ENCODE results near the gene LIN9. TPM values are rescaled to one million over a fixed set of nuclear protein-coding genes. Genes with fewer than 3 reads are reported as not detected.

The LIN9 gene
- total RNA-seq, 2 experiments from 2014 or later, result 13.6 to 15.4 TPM

GRCh38 chr1:226310637-226311195 is 1.8 kb upstream of the LIN9 start:
- no peak for DNase-seq
- H3K36me3 Mint-ChIP-seq (ENCODE audit: low read depth), result no peaks in the 10 kb centered on the region
- peaks cover 24% of the 10 kb centered on the region for H3K4me1 Mint-ChIP-seq
- no peak overlapping the region for H3K4me3 Mint-ChIP-seq
- no peaks in the 10 kb centered on the region for H3K9me3 Mint-ChIP-seq
- ChIA-PET CTCF (interaction anchor here (1.2 to 2.0 kb wide), 3 partner anchors 9 to 185 kb away, joined by 3 to 10 read pairs (median 3); no protein-coding TSS in a partner anchor), POLR2A (no interaction called here)
- peak overlapping the region; percentile 25 for H3K27ac Mint-ChIP-seq
- H3K27me3 Mint-ChIP-seq, result peaks cover 35% of the 10 kb centered on the region

- Mint-ChIP-seq H3K36me3 (ENCODE audit: low read depth) (no peaks in the 10 kb centered on the region), H3K9me3 (no peaks in the 10 kb centered on the region), H3K27me3 (peaks cover 31% of the 10 kb centered on the region), H3K4me3 (peak overlapping the region; percentile 75), H3K4me1 (peaks cover 28% of the 10 kb centered on the region), H3K27ac (peak overlapping the region; percentile 83)
- DNase-seq, result no peak
- ChIA-PET CTCF (interaction anchor here (1.0 to 2.0 kb wide), 6 partner anchors 8 to 185 kb away, joined by 3 to 10 read pairs (median 3); partner anchors contain the start of gene PARP1), POLR2A (no interaction called here)
Observed at GRCh38 chr1:226310245-226310540, 1.2 kb upstream of the LIN9 start.

- ChIA-PET POLR2A (no interaction called here), CTCF (interaction anchor here (0.9 to 2.0 kb wide), 9 partner anchors 10 to 192 kb away, joined by 3 to 10 read pairs (median 3); partner anchors contain the start of gene PARP1)
- H3K36me3 Mint-ChIP-seq (ENCODE audit: low read depth), result peaks cover under 1% of the 10 kb centered on the region
- peaks cover 28% of the 10 kb centered on the region for H3K27me3 Mint-ChIP-seq
- peaks cover 30% of the 10 kb centered on the region for H3K4me1 Mint-ChIP-seq
- peak overlapping the region; percentile 83 for H3K27ac Mint-ChIP-seq
- H3K4me3 Mint-ChIP-seq, result peak overlapping the region; percentile 75
- no peaks in the 10 kb centered on the region for H3K9me3 Mint-ChIP-seq
- DNase-seq, result no peak
Observed at GRCh38 chr1:226309398-226310244, 657 bp upstream of the LIN9 start.

- H3K4me3 Mint-ChIP-seq, result peak overlapping the region; percentile 91
- H3K27me3 Mint-ChIP-seq, result peaks cover 17% of the 10 kb centered on the region
- peak; percentile 35 for DNase-seq
- H3K9me3 Mint-ChIP-seq, result no peaks in the 10 kb centered on the region
- peaks cover 3% of the 10 kb centered on the region for H3K36me3 Mint-ChIP-seq (ENCODE audit: low read depth)
- H3K4me1 Mint-ChIP-seq, result peaks cover 35% of the 10 kb centered on the region
- ChIA-PET POLR2A (no interaction called here), CTCF (interaction anchor here (0.9 to 1.2 kb wide), 4 partner anchors 11 to 191 kb away, joined by 3 to 4 read pairs (median 3); no protein-coding TSS in a partner anchor)
- peak overlapping the region; percentile 92 for H3K27ac Mint-ChIP-seq
Observed at GRCh38 chr1:226308166-226308722, 720 bp downstream of the LIN9 start.

GRCh38 chr1:226306425-226306824 is 2.5 kb downstream of the LIN9 start:
- H3K27me3 Mint-ChIP-seq, result peaks cover 7% of the 10 kb centered on the region
- ChIA-PET POLR2A (no interaction called here), CTCF (interaction anchor here (1.1 to 1.6 kb wide), 2 partner anchors 19 to 102 kb away, joined by 4 to 5 read pairs; partner anchors contain the start of gene PARP1)
- no peak for DNase-seq
- H3K9me3 Mint-ChIP-seq, result no peaks in the 10 kb centered on the region
- H3K27ac Mint-ChIP-seq, result no peak overlapping the region
- no peak overlapping the region for H3K4me3 Mint-ChIP-seq
- H3K4me1 Mint-ChIP-seq, result peaks cover 40% of the 10 kb centered on the region
- peaks cover 5% of the 10 kb centered on the region for H3K36me3 Mint-ChIP-seq (ENCODE audit: low read depth)

GRCh38 chr1:226305184-226305583 is 3.8 kb downstream of the LIN9 start:
- POLR2A ChIA-PET, result no interaction called here
- H3K9me3 Mint-ChIP-seq, result no peaks in the 10 kb centered on the region

GRCh38 chr1:226304291-226304955 is 4.5 kb downstream of the LIN9 start:
- CTCF ChIA-PET, result interaction anchor here (1.0 to 1.1 kb wide), 2 partner anchors 104 to 1017 kb away, joined by 3 read pairs; no protein-coding TSS in a partner anchor
- POLR2A ChIA-PET, result no interaction called here
- H3K9me3 Mint-ChIP-seq, result no peaks in the 10 kb centered on the region
- no peak for DNase-seq
- no peak overlapping the region for H3K4me3 Mint-ChIP-seq
- peaks cover 5% of the 10 kb centered on the region for H3K36me3 Mint-ChIP-seq (ENCODE audit: low read depth)
- no peak overlapping the region for H3K27ac Mint-ChIP-seq
- peaks cover 33% of the 10 kb centered on the region for H3K4me1 Mint-ChIP-seq
- no peaks in the 10 kb centered on the region for H3K27me3 Mint-ChIP-seq

More at GRCh38 chr1:226305184-226305583, 3.8 kb downstream of the LIN9 start:
- Mint-ChIP-seq H3K27ac (no peak overlapping the region), H3K27me3 (peaks cover 4% of the 10 kb centered on the region), H3K4me1 (peaks cover 40% of the 10 kb centered on the region), H3K4me3 (no peak overlapping the region), H3K36me3 (ENCODE audit: low read depth) (peaks cover 5% of the 10 kb centered on the region)
- CTCF ChIA-PET, result interaction anchor here (1.0 to 1.1 kb wide), 2 partner anchors 103 to 1016 kb away, joined by 3 read pairs; no protein-coding TSS in a partner anchor
- DNase-seq, result no peak

GRCh38 chr1:226302731-226303130 is 6.2 kb downstream of the LIN9 start:
- Mint-ChIP-seq H3K36me3 (ENCODE audit: low read depth) (peaks cover 10% of the 10 kb centered on the region), H3K27me3 (no peaks in the 10 kb centered on the region), H3K27ac (no peak overlapping the region), H3K4me1 (peaks cover 31% of the 10 kb centered on the region), H3K4me3 (no peak overlapping the region), H3K9me3 (no peaks in the 10 kb centered on the region)
- CTCF ChIA-PET, result interaction anchor here (0.6 to 1.0 kb wide), 3 partner anchors 29 to 224 kb away, joined by 3 read pairs; no protein-coding TSS in a partner anchor
- no peak for DNase-seq
- POLR2A ChIA-PET, result no interaction called here

- H3K4me3 Mint-ChIP-seq, result no peak overlapping the region
- CTCF ChIA-PET, result interaction anchor here (0.6 to 2.7 kb wide), 4 partner anchors 10 to 154 kb away, joined by 3 to 10 read pairs (median 4); no protein-coding TSS in a partner anchor
- peaks cover 27% of the 10 kb centered on the region for H3K36me3 Mint-ChIP-seq (ENCODE audit: low read depth)
- H3K9me3 Mint-ChIP-seq, result no peaks in the 10 kb centered on the region
- H3K27me3 Mint-ChIP-seq, result no peaks in the 10 kb centered on the region
- no peak overlapping the region for H3K27ac Mint-ChIP-seq
- DNase-seq, result no peak
- H3K4me1 Mint-ChIP-seq, result peaks cover 2% of the 10 kb centered on the region
- POLR2A ChIA-PET, result no interaction called here
Observed at GRCh38 chr1:226296911-226297310, 12.1 kb downstream of the LIN9 start.

GRCh38 chr1:226293553-226293920 is 15.4 kb downstream of the LIN9 start:
- ChIA-PET POLR2A (no interaction called here), CTCF (no interaction called here)
- peaks cover 27% of the 10 kb centered on the region for H3K36me3 Mint-ChIP-seq (ENCODE audit: low read depth)
- no peak overlapping the region for H3K27ac Mint-ChIP-seq
- DNase-seq, result no peak
- no peak overlapping the region for H3K4me3 Mint-ChIP-seq
- no peaks in the 10 kb centered on the region for H3K4me1 Mint-ChIP-seq
- no peaks in the 10 kb centered on the region for H3K9me3 Mint-ChIP-seq
- no peaks in the 10 kb centered on the region for H3K27me3 Mint-ChIP-seq

- H3K4me3 Mint-ChIP-seq, result no peak overlapping the region
- CTCF ChIA-PET, result interaction anchor here (0.6 kb wide), 1 partner anchor 16 kb away, joined by 3 read pairs; the partner anchor contains the start of gene LIN9
- no peak overlapping the region for H3K27ac Mint-ChIP-seq
Observed at GRCh38 chr1:226292874-226293552, 16.0 kb downstream of the LIN9 start.

GRCh38 chr1:226287587-226287986 is 21.4 kb downstream of the LIN9 start:
- ChIA-PET POLR2A (no interaction called here), CTCF (interaction anchor here (1.2 kb wide), 1 partner anchor 19 kb away, joined by 4 read pairs; no protein-coding TSS in a partner anchor)
- Mint-ChIP-seq H3K36me3 (ENCODE audit: low read depth) (peaks cover 10% of the 10 kb centered on the region), H3K9me3 (no peaks in the 10 kb centered on the region), H3K4me1 (no peaks in the 10 kb centered on the region), H3K4me3 (no peak overlapping the region), H3K27ac (no peak overlapping the region), H3K27me3 (no peaks in the 10 kb centered on the region)
- DNase-seq, result no peak

More at GRCh38 chr1:226292874-226293552, 16.0 kb downstream of the LIN9 start:
- H3K27me3 Mint-ChIP-seq, result no peaks in the 10 kb centered on the region
- H3K4me1 Mint-ChIP-seq, result no peaks in the 10 kb centered on the region
- H3K36me3 Mint-ChIP-seq (ENCODE audit: low read depth), result peaks cover 26% of the 10 kb centered on the region
- POLR2A ChIA-PET, result no interaction called here
- H3K9me3 Mint-ChIP-seq, result no peaks in the 10 kb centered on the region
- no peak for DNase-seq
